GM12878 (cell line): ENCODE measurements around the gene P3H2.

ENCODE experiments used
- EGR1 ChIP-seq, 2 experiments: IDR thresholded peaks; 1 replicate in 1 of 2; 2 replicates in 1 of 2; pipeline ENCODE4 v1.6.1; 2011 to 2012; ENCODE audit warnings: low read depth in 2 of 2, low read length in 2 of 2, borderline replicate concordance in 1 of 2, mild to moderate bottlenecking in 1 of 2, moderate library complexity in 1 of 2
- JUNB ChIP-seq: IDR thresholded peaks from 2 replicates; pipeline ENCODE4 v1.6.1; 2016; ENCODE audit warnings: antibody characterized with exemption, mild to moderate bottlenecking

- TF ChIP-seq EGR1 (IDR thresholded peaks at IDR 0.05; ENCODE audit: borderline replicate concordance in 1 of 2, low read depth in 2 of 2, low read length in 2 of 2) (no peak), JUNB (no peak)
Measured at GRCh38 chr3:190001426-190001825, 119.3 kb downstream of the P3H2 start.
